Body of pancreas (tissue), 4 donors: ENCODE results near the gene ATG4D. TPM values are rescaled to one million over a fixed set of nuclear protein-coding genes. Genes with fewer than 3 reads are reported as not detected.

Source experiments
- ATAC-seq: fragments of 150-250 bp; one replicate; pipeline ENCODE4 v1.9.1; 2016
- DNase-seq, 4 donors: peaks; one replicate each; pipeline ENCODE4 v3.0.0-alpha.2; 2019
- H3K27ac ChIP-seq, 4 donors: fragments of 200-600 bp; sonication (generic); 1 replicate in 3 of 4; 2 replicates in 1 of 4; pipeline versions ENCODE4 v1.5.1 to v1.6.1; 2016 to 2019; ENCODE audit warnings: mild to moderate bottlenecking in 1 of 4, mixed read lengths in 1 of 4, moderate library complexity in 1 of 4
- H3K27me3 ChIP-seq, 2 donors: fragments of 200-600 bp; sonication (generic); one replicate each; pipeline ENCODE4 v1.6.0; 2016; ENCODE audit warnings: mild to moderate bottlenecking in 1 of 2
- H3K36me3 ChIP-seq, 2 donors: fragments of 200-600 bp; sonication (generic); replicated peaks in 1 of 2; 2 replicates each; pipeline ENCODE4 v1.5.1; 2016; ENCODE audit warnings: low read depth in 2 of 2; ENCODE audit not compliant: insufficient read depth in 1 of 2
- H3K4me1 ChIP-seq: fragments of 200-600 bp; sonication (generic); one replicate; pipeline ENCODE4 v1.6.0; 2016
- H3K4me3 ChIP-seq, 2 donors: fragments of 200-600 bp; sonication (generic); 1 replicate in 1 of 2; 2 replicates in 1 of 2; pipeline ENCODE4 v1.5.1; 2016 to 2019
- H3K9me3 ChIP-seq, 3 donors: fragments of 200-600 bp; sonication (generic); 1 replicate in 2 of 3; 2 replicates in 1 of 3; pipeline ENCODE4 v1.5.1; 2016
- CTCF ChIP-seq, 7 experiments: fragments of 450-650 bp in 4 of 7; fragments of 200-600 bp in 3 of 7; sonication (generic) in 3 of 7; IDR thresholded peaks; one replicate each; pipeline ENCODE4 v1.5.1; 2016 to 2019; ENCODE audit warnings: antibody characterized with exemption in 7 of 7
- POLR2A ChIP-seq, 3 donors: fragments of 450-650 bp; IDR thresholded peaks; one replicate each; pipeline ENCODE4 v1.6.1; 2016; ENCODE audit warnings: antibody characterized with exemption in 3 of 3, mild to moderate bottlenecking in 2 of 3
- WGBS, 2 donors: methylation state at CpG; one replicate each; pipeline ENCODE4 v1.1.5; 2017; 5-methylcytosine and 5-hydroxymethylcytosine counted together
- intact Hi-C: fragments of 100-400 bp; cut with DNase I; formaldehyde crosslinking; loops from one replicate; pipeline ENCODE4 v1.15.1; 2023
- total RNA-seq, 2 donors: library from RNA; depleted of rRNA; stranded (reverse); fragments of >200 nt; gene quantifications; one replicate each; pipeline ENCODE4 v1.1.0, GENCODE V29; 2016

Gene ATG4D
- total RNA-seq, 2 donors from 2014 or later = 20.4 to 23.3 TPM

- TF ChIP-seq POLR2A (IDR thresholded peaks at IDR 0.05) (no peak), CTCF (IDR thresholded peaks at IDR 0.05) (no peak)
- 86% methylated on average over 6 to 7 of the region's 7 CpGs for WGBS, 2 donors
- Histone ChIP-seq H3K27ac (peak overlapping the region; percentile 15 to 61 (median 57)), H3K4me3 (no peak overlapping the region), H3K36me3 (no peaks in the 10 kb centered on the region), H3K27me3 (no peaks in the 10 kb centered on the region), H3K4me1 (peaks cover 10% of the 10 kb centered on the region), H3K9me3 (no peaks in the 10 kb centered on the region)
- no peak for ATAC-seq
- intact Hi-C loops = no loop called here
- DNase-seq = no peak
Measured at GRCh38 chr19:10593148-10593547, 49.4 kb downstream of the ATG4D start.

GRCh38 chr19:10593820-10594637 is 50.3 kb downstream of the ATG4D start:
- 54 to 63% methylated on average over 9 of the region's 9 CpGs for WGBS, 2 donors
- Histone ChIP-seq H3K4me3 (no peak overlapping the region), H3K27ac (peak overlapping the region; percentile 23 to 61 (median 57)), H3K4me1 (peaks cover 10% of the 10 kb centered on the region), H3K27me3 (no peaks in the 10 kb centered on the region), H3K36me3 (no peaks in the 10 kb centered on the region), H3K9me3 (no peaks in the 10 kb centered on the region)
- ATAC-seq = peak; percentile 89
- no peak for TF ChIP-seq CTCF (IDR thresholded peaks at IDR 0.05)
- no peak for TF ChIP-seq POLR2A (IDR thresholded peaks at IDR 0.05)
- intact Hi-C loops = no loop called here
- DNase-seq = peak; percentile 28 to 52 (median 50)

- TF ChIP-seq CTCF (IDR thresholded peaks at IDR 0.05) = no peak
- no peak for TF ChIP-seq POLR2A (IDR thresholded peaks at IDR 0.05)
- Histone ChIP-seq H3K36me3 (no peaks in the 10 kb centered on the region), H3K27ac (no peak overlapping the region), H3K4me1 (peaks cover 27% of the 10 kb centered on the region), H3K27me3 (no peaks in the 10 kb centered on the region), H3K9me3 (no peaks in the 10 kb centered on the region), H3K4me3 (no peak overlapping the region)
- 90 to 96% methylated on average over 5 of the region's 5 CpGs for WGBS, 2 donors
- intact Hi-C loops = no loop called here
- DNase-seq (no peak), ATAC-seq (no peak)
Measured at GRCh38 chr19:10600149-10600548, 56.4 kb downstream of the ATG4D start.

- peaks cover 27% of the 10 kb centered on the region for H3K4me1 ChIP-seq
Measured at GRCh38 chr19:10601999-10602329, 58.3 kb downstream of the ATG4D start.

More at GRCh38 chr19:10601999-10602329, 58.3 kb downstream of the ATG4D start:
- DNase-seq = no peak
- 20 to 34% methylated on average over 5 to 7 of the region's 7 CpGs for WGBS, 2 donors
- ATAC-seq = no peak
- Histone ChIP-seq H3K27ac (peak overlapping the region in 1 of 4 donors; percentile 17), H3K36me3 (no peaks in the 10 kb centered on the region), H3K27me3 (no peaks in the 10 kb centered on the region), H3K9me3 (no peaks in the 10 kb centered on the region), H3K4me3 (no peak overlapping the region)
- intact Hi-C loops = no loop called here
- no peak for TF ChIP-seq CTCF (IDR thresholded peaks at IDR 0.05)
- TF ChIP-seq POLR2A (IDR thresholded peaks at IDR 0.05) = no peak
